Activated naive CD8-positive, alpha-beta T cell treated with anti-CD3 and anti-CD28 coated beads, Interleukin-2, amount 50 U/mL, for 16 hours (primary cell): Measurements from ENCODE around the gene CCL24.
"Not testable (repeated sequence)": the region's sequence is repeated elsewhere in the genome, so short reads cannot be mapped to it uniquely, and the experiment has no call there.

Experiments used
- DNase-seq: peaks from one replicate; pipeline ENCODE4 v3.0.0-alpha.2; 2020; ENCODE audit warnings: low read depth, low spot score

CCL24 gene, protein sequence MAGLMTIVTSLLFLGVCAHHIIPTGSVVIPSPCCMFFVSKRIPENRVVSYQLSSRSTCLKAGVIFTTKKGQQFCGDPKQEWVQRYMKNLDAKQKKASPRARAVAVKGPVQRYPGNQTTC

DNA sequence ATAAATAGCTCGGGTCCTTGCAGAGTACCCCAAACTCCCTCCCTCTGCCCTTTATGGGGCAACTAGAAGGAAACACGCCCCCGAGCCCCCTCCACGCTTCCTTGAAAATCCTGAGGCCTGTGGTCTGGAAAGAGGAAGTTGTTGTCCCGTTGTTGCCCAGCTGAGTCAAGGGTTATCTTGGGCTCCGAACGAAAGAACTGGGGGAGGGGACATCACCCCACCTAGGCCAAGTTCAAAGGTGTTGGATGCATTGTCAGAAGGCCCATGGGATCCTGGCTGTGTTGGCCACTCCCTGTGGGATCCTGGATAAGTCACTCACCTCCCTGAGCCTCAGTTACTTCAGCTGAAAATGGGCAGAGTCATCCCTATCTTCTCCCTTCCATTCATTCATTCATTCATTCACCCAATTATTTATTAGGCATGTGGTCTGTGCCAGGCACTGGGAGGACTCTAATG, at the start of gene CCL24:
Gene CCL24, minus strand, starts transcription at position 26 of the 456 bp plus-strand sequence. CDS start 91 bp downstream, outside the sequence.
- no peak for DNase-seq

DNA sequence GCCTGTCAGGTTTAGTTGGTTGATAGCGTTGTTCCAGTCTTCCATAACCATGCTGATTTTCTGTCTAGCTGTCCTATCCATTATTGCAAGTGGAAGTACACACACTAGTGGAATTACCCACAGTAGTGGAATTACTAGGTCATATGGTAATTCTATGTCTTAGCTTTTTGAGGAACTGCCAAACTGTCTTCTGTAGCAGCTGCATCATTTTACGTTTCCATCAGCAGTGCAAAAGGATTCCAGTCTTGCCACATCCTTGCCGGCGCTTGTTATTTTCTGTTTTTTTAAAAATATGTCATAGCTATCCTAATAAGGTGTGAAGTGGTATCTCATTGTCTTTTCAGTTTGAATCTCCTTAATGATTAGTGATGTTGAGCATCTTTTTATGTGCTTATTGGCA, 48.0 kb upstream of the CCL24 start:
- DNase-seq: no peak

DNA sequence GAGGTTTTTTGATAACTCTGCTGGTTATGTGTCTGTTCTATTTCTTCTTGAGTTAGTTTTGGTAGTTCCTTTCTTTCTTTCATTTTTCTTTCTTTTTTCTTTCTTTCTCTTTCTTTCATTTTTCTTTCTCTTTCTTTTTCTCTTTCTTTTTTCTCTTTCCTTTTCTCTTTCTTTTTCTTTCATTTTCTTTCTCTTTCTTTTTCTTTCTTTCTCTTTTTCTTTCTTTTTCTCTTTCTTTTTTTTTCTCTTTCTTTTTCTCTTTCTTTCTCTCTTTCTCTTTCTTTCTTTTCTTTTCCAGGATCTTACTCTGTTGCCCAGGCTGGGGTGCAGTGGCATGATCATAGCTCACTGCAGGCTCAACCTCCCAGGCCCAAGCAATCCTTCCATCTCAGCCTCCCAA, 44.8 kb upstream of the CCL24 start:
- DNase-seq: no peak

DNA sequence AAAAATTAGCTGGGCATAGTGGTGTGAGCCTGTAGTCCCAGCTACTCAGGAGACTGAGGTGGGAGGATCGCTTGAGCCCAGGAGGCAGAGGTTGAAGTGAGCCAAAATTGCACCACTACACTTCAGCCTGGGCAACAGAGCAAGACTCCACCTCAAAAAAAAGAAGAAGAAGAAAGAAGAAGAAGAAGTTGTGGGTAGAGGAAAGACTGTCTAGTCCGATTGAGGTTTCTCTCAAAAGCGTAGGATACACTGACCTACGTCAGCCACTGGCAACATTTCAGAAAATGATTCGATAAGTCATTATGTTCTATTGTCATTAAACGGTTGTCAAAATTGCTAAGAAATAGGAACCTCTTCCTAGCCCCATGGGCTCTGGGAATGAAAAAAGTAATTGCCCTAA, 42.9 kb upstream of the CCL24 start:
- no peak for DNase-seq

- DNase-seq: not testable (repeated sequence)
Measured at GRCh38 chr7:75854813-75855345, 41.3 kb upstream of the CCL24 start.

DNA sequence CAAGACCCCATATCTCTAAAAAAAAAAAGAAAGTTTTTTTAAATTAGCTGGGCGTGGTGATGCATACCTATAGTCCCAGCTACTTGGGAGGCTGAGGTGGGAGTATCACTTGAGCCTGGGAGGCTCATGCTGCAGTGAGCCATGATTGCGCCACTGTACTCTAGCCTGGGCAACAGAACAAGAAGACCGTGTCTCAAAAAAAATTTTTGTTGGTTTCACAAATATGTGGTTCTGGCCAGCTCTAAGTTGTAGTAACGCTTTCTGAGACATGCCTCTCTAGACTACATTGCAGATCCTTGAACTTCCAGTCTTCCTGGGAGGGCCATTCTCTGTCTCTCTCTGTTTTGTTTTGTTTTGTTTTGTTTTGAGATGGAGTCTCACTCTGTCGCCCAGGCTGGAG, 40.6 kb upstream of the CCL24 start:
- no peak for DNase-seq

GRCh38 chr7:75850235-75850634, 36.6 kb upstream of the CCL24 start:
- no peak for DNase-seq

DNA sequence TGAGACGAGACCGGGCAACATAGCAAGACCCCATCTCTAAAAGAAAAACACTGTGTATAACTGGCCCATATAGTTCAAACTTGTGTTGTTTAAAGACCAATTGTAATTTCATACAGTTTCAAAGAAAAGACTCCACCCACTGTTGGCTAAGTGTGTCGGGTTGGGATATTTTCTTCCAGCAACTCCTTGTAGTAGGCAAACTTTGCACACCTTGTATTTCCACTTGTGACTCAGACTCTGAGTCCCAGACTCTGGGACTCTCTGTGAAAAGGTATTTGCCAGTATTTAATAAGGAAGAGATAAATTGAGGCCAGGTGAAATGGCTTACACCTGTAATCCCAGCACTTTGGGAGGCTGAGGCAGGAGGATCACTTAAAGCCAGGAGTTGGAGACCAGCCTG, 36.0 kb upstream of the CCL24 start:
- no peak for DNase-seq

DNA sequence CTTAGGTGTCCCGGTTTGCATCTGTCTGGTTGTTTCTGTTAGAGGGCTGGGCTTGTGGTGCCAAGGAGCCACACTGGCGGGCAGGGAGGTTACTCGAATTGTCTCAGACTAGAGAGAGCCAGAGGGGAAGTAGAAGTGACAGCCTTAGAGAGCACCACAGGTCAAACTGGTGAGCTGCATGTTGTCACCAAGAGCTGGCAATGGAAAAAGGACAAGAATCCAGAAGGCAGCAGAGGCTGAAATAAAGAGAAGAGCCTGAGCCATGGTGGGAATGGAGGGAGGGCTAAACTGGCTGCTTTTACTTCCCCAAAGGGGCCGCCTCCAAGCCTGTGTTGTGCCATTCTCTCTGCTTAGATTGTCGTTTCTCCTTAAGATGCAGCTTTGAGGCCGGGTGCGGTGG, 34.1 kb upstream of the CCL24 start:
- DNase-seq: no peak

DNA sequence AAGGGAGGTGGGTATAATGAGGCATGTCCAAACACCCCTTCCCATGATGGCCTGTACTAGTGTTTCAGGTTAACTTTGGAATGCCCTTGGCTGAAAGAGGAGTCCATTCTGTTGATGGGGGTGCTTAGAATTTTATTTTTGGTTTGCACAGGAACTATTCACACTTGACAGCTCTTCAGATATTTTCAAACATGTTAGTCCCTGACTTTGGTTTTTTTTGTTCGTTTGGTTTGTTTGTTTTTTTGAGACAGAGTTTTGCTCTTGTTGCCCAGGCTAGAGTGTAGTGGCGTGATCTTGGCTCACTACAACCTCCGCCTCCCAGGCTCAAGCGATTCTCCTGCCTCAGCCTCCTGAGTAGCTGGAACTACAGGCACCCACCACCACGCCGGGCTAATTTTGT, 31.5 kb upstream of the CCL24 start:
- DNase-seq: not testable (repeated sequence)

DNA sequence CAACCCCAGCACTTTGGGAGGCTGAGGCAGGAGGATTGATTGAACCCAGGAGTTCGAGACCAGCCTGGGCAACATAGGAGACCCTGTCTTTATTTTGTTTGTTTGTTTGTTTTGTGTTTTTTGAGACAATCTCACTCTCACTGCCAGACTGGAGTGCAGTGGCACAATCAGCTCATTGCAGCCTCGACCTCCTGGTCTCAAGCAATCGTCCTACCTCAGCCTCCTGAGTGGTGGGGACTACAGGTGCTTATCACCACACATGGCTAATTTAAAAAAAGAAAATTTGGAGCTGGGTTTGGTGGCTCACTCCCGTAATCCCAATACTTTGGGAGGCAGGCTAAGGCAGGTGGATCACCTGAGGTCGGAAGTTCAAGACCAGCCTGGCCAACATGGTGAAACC, 30.6 kb upstream of the CCL24 start:
- DNase-seq: no peak

- no peak for DNase-seq
Measured at GRCh38 chr7:75843613-75844116, 30.1 kb upstream of the CCL24 start.

GRCh38 chr7:75842836-75843446, 29.3 kb upstream of the CCL24 start:
- DNase-seq: no peak

GRCh38 chr7:75840029-75840428, 26.4 kb upstream of the CCL24 start:
- no peak for DNase-seq

DNA sequence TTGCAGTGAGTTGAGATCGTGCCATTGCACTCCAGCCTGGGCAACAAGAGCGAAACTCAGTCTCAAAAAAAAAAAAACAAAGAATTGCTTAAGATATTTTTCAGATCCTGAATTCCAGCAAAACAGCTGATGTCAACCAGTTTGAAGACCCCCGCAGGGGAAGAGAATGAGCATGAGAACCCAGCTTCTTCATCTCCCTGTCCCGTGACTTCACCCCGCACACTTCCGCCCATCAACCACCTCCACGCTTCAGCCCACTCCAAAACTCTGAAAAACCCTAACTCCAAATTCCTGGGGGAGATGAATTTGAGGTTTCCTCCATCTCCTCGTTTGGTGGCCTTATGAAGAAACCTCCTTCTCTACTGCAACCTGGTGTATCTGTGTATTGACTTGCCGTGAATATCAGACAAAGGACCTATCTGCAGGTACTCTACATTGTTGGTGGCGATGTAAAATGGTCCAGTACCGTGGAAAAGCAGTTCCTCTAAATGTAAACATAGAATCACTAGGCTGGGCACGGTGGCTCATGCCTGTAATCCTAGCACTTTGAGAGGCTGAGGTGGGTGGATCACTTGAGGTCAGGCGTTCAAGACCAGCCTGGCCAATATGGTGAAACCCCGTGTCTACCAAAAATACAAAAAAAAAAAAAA, 24.8 kb upstream of the CCL24 start:
- DNase-seq: not testable (repeated sequence)

GRCh38 chr7:75836798-75837197, 23.2 kb upstream of the CCL24 start:
- DNase-seq: no peak

DNA sequence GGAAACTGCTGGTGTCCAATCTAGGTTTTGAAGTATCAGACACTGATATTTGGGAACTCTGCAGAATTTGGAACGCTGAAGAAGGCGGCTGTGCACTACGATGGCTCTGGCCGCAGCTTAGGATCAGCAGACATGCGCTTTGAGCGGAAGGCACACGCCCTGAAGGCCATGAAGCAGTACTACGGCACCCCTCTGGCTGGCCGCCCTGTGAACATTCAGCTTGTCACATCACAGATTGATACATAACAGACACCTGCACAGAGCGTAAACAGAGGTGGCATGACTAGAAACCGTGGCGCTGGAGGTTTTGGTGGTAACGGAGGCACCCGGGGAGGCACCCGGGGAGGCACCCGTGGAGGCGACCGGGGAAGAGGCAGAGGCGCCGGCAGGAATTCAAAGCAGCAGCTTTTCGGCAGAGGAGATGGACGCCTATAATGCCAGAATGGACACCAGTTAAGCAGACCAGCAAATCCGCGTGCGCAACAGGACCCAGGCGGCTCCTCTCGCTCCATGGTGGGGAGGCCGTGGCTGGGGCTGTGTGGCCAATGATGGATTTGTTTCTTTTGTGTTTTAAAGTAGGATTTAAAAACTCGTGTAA, 22.2 kb upstream of the CCL24 start:
- DNase-seq: no peak

GRCh38 chr7:75833662-75834061, 20.1 kb upstream of the CCL24 start:
- not testable (repeated sequence) for DNase-seq

GRCh38 chr7:75830978-75831377, 17.4 kb upstream of the CCL24 start:
- no peak for DNase-seq

GRCh38 chr7:75829656-75830055, 16.1 kb upstream of the CCL24 start:
- not testable (repeated sequence) for DNase-seq

- no peak for DNase-seq
Measured at GRCh38 chr7:75823198-75823910, 9.7 kb upstream of the CCL24 start.

DNA sequence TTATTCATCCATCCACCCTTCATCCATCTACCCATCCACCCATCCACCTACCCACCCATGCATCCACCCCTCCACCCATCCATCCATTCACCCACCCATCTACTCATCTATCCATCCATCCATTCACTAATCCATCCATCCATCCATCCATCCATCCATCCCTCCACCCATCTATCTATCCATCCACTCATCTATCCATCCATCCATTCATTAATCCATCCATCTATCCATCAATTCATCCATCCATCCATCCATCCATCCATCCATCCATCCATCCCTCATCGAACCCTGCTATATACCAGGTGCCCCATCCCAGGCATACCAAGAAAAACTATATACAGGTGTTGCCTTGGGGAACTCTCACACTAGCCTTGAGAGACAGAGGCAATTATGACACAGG, 7.1 kb upstream of the CCL24 start:
- DNase-seq: no peak
